ENCODE results near the gene FAM13A.

The FAM13A gene

GRCh38 chr4:88859191-88859812 lies 197.7 kb downstream of the FAM13A start:
- Histone ChIP-seq H3K27ac (ENCODE audit: extremely low read depth, low read depth, low read length) (no peak overlapping the region), H3K9me3 (ENCODE audit: control insufficient read depth, insufficient read depth, low read depth, low read length) (no peaks in the 10 kb centered on the region), H3K36me3 (ENCODE audit: control insufficient read depth in 2 of 2, insufficient read depth in 1 of 2, low read length in 2 of 2) (no peaks in the 10 kb centered on the region), H3K4me3 (ENCODE audit: low read depth, low read length) (no peak overlapping the region), H3K4me1 (ENCODE audit: control insufficient read depth, insufficient read depth, low read length) (peaks cover 5% of the 10 kb centered on the region; the same call in 1 of the 2 replicates)
- POLR2A ChIA-PET = no interaction called here
- CTCF ChIA-PET = interaction anchor here (0.6 to 1.0 kb wide), 3 partner anchors 17 to 1006 kb away, joined by 4 read pairs; no protein-coding TSS in a partner anchor
- TF ChIP-seq ZNF10 (tag by site-specific recombination; IDR thresholded peaks at IDR 0.05) = no peak
- TF ChIP-seq ZNF366 (tag by site-specific recombination; conservative IDR thresholded peaks at IDR 0.05) = no peak
- no peak for TF ChIP-seq ZNF391 (tag by site-specific recombination; IDR thresholded peaks at IDR 0.05; ENCODE audit: borderline replicate concordance, low read depth)
- TF ChIP-seq, protein P1, sequence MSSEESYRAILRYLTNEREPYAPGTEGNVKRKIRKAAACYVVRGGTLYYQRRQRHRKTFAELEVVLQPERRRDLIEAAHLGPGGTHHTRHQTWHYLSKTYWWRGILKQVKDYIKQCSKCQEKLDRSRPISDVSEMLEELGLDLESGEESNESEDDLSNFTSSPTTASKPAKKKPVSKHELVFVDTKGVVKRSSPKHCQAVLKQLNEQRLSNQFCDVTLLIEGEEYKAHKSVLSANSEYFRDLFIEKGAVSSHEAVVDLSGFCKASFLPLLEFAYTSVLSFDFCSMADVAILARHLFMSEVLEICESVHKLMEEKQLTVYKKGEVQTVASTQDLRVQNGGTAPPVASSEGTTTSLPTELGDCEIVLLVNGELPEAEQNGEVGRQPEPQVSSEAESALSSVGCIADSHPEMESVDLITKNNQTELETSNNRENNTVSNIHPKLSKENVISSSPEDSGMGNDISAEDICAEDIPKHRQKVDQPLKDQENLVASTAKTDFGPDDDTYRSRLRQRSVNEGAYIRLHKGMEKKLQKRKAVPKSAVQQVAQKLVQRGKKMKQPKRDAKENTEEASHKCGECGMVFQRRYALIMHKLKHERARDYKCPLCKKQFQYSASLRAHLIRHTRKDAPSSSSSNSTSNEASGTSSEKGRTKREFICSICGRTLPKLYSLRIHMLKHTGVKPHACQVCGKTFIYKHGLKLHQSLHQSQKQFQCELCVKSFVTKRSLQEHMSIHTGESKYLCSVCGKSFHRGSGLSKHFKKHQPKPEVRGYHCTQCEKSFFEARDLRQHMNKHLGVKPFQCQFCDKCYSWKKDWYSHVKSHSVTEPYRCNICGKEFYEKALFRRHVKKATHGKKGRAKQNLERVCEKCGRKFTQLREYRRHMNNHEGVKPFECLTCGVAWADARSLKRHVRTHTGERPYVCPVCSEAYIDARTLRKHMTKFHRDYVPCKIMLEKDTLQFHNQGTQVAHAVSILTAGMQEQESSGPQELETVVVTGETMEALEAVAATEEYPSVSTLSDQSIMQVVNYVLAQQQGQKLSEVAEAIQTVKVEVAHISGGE (tag by site-specific recombination; conservative IDR thresholded peaks at IDR 0.05; ENCODE audit: low read depth) = no peak
- TF ChIP-seq BCL6B (tag by site-specific recombination; IDR thresholded peaks at IDR 0.05) = no peak
- TF ChIP-seq, protein P2, sequence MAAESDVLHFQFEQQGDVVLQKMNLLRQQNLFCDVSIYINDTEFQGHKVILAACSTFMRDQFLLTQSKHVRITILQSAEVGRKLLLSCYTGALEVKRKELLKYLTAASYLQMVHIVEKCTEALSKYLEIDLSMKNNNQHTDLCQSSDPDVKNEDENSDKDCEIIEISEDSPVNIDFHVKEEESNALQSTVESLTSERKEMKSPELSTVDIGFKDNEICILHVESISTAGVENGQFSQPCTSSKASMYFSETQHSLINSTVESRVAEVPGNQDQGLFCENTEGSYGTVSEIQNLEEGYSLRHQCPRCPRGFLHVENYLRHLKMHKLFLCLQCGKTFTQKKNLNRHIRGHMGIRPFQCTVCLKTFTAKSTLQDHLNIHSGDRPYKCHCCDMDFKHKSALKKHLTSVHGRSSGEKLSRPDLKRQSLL (tag by site-specific recombination; IDR thresholded peaks at IDR 0.05) = no peak
- TF ChIP-seq ZNF248 (tag by site-specific recombination; IDR thresholded peaks at IDR 0.05) = no peak
- TF ChIP-seq ZNF214 (tag by site-specific recombination; IDR thresholded peaks at IDR 0.05; ENCODE audit: borderline replicate concordance) = no peak
- no peak for TF ChIP-seq SP7 (tag by site-specific recombination; IDR thresholded peaks at IDR 0.05)
- no peak for TF ChIP-seq PATZ1 (tag by site-specific recombination; IDR thresholded peaks at IDR 0.05)
- no peak for TF ChIP-seq ZNF449 (tag by site-specific recombination; IDR thresholded peaks at IDR 0.05)
- TF ChIP-seq, protein P3, sequence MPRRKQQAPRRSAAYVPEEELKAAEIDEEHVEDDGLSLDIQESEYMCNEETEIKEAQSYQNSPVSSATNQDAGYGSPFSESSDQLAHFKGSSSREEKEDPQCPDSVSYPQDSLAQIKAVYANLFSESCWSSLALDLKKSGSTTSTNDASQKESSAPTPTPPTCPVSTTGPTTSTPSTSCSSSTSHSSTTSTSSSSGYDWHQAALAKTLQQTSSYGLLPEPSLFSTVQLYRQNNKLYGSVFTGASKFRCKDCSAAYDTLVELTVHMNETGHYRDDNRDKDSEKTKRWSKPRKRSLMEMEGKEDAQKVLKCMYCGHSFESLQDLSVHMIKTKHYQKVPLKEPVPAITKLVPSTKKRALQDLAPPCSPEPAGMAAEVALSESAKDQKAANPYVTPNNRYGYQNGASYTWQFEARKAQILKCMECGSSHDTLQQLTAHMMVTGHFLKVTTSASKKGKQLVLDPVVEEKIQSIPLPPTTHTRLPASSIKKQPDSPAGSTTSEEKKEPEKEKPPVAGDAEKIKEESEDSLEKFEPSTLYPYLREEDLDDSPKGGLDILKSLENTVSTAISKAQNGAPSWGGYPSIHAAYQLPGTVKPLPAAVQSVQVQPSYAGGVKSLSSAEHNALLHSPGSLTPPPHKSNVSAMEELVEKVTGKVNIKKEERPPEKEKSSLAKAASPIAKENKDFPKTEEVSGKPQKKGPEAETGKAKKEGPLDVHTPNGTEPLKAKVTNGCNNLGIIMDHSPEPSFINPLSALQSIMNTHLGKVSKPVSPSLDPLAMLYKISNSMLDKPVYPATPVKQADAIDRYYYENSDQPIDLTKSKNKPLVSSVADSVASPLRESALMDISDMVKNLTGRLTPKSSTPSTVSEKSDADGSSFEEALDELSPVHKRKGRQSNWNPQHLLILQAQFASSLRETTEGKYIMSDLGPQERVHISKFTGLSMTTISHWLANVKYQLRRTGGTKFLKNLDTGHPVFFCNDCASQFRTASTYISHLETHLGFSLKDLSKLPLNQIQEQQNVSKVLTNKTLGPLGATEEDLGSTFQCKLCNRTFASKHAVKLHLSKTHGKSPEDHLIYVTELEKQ (tag by site-specific recombination; IDR thresholded peaks at IDR 0.05; ENCODE audit: borderline replicate concordance) = no peak
- TF ChIP-seq ZNF621 (tag by site-specific recombination; IDR thresholded peaks at IDR 0.05) = no peak
- no peak for TF ChIP-seq ZBTB49 (tag by site-specific recombination; IDR thresholded peaks at IDR 0.05; ENCODE audit: low read depth)
- TF ChIP-seq SALL2 (tag by site-specific recombination; IDR thresholded peaks at IDR 0.05; ENCODE audit: borderline replicate concordance) = no peak
- TF ChIP-seq ZNF580 (tag by site-specific recombination; IDR thresholded peaks at IDR 0.05) = no peak
- no peak for TF ChIP-seq ZNF221 (tag by site-specific recombination; IDR thresholded peaks at IDR 0.05; ENCODE audit: borderline replicate concordance)
- TF ChIP-seq ZNF350 (tag by site-specific recombination; IDR thresholded peaks at IDR 0.05) = no peak
- no peak for TF ChIP-seq ZNF184 (tag by site-specific recombination; IDR thresholded peaks at IDR 0.05)
